HCT116 (cell line): ENCODE results near the gene TCF19.

Experiments
- TF ChIP-seq, protein P1 (sequence below): IDR thresholded peaks from 2 replicates; pipeline ENCODE4 v1.6.1; 2012
- TF ChIP-seq, protein P2 (sequence below), 3 experiments: fragments of 200-600 bp in 1 of 3; sonication (generic) in 1 of 3; IDR thresholded peaks in 2 of 3; conservative IDR thresholded peaks in 1 of 3; 2 replicates each; pipeline ENCODE4 v1.5.1; 2012 to 2017; ENCODE audit warnings: low read depth in 2 of 3, low read length in 2 of 3, antibody characterized with exemption in 1 of 3, borderline replicate concordance in 1 of 3, control low read depth in 1 of 3, mild to moderate bottlenecking in 1 of 3, mixed read lengths in 1 of 3, mixed run types in 1 of 3, moderate library complexity in 1 of 3; ENCODE audit not compliant: insufficient read depth in 1 of 3

DNA sequence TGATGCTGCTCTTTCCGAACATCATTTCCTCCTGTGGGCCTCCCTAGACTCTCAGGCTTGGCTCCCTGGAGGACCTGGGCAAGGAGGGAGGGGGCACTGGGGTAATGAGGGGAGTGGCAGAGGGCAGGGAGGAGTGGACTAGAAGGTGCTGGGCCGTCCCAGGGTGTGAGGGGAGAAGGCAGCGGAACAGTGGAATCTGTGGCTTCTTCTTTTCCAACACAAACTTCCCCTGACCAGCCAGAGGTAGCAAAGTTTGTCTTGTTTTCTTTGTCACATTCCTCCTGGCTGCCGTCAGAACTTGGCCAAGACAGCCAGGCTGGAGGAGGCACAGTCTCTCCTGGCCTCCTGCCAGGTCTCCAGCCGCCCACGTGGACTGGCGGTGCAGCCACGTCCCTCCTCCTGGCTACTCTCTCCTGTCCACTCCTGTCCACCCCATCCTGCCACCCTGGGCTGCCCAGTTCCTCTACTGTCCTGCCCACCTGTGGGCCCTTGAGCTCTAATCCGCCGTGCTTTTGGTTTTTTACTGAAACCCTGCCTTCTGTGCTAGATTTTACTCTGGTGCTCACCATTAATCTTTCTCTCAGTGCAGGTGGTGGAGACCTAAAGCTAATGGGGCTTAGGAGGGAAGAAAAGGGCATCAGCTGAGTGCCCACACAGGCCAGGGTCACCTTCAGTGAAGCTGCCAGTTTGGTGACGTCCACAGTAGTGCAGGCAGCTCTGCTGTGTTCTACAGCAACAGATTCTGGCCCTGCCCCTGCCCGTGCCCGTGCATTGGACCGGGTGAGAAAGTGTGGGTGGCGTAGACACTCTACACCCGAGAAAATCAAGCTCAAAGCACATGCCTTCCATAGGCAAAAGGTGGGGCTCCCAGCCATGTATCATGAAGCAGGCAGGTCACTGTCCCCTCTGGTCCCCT lies 35.3 kb upstream of the TCF19 start:
- TF ChIP-seq, protein P1, sequence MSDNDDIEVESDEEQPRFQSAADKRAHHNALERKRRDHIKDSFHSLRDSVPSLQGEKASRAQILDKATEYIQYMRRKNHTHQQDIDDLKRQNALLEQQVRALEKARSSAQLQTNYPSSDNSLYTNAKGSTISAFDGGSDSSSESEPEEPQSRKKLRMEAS: peak; percentile 91
- TF ChIP-seq, protein P2, sequence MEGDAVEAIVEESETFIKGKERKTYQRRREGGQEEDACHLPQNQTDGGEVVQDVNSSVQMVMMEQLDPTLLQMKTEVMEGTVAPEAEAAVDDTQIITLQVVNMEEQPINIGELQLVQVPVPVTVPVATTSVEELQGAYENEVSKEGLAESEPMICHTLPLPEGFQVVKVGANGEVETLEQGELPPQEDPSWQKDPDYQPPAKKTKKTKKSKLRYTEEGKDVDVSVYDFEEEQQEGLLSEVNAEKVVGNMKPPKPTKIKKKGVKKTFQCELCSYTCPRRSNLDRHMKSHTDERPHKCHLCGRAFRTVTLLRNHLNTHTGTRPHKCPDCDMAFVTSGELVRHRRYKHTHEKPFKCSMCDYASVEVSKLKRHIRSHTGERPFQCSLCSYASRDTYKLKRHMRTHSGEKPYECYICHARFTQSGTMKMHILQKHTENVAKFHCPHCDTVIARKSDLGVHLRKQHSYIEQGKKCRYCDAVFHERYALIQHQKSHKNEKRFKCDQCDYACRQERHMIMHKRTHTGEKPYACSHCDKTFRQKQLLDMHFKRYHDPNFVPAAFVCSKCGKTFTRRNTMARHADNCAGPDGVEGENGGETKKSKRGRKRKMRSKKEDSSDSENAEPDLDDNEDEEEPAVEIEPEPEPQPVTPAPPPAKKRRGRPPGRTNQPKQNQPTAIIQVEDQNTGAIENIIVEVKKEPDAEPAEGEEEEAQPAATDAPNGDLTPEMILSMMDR (IDR thresholded peaks at IDR 0.05 in 2 of 3, conservative IDR thresholded peaks at IDR 0.05 in 1 of 3; ENCODE audit: borderline replicate concordance in 1 of 3, insufficient read depth in 1 of 3, low read depth in 2 of 3, low read length in 2 of 3): no peak
